Activated CD4-positive, alpha-beta T cell treated with anti-CD3 and anti-CD28 coated beads, Interleukin-2, amount 50 U/mL, for 16 hours (primary cell): ENCODE data around the gene L3MBTL3.

Experiments
- DNase-seq: peaks from one replicate; pipeline ENCODE4 v3.0.0-alpha.2; 2020

Gene L3MBTL3

GRCh38 chr6:130018292-130018743 lies at the start of gene L3MBTL3:
TSS of gene L3MBTL3 (plus strand) at chr6:130018581. CDS start at chr6:130042700, 24,119 bp downstream.
- DNase-seq, result peak; percentile 89

- DNase-seq, result no peak
These were observed 49.3 kb upstream of the L3MBTL3 start for GRCh38 chr6:129969064-129969463.

GRCh38 chr6:129976110-129976509 lies 42.3 kb upstream of the L3MBTL3 start:
- no peak for DNase-seq

- no peak for DNase-seq
These were observed 40.0 kb upstream of the L3MBTL3 start for GRCh38 chr6:129978148-129978916.

GRCh38 chr6:129980821-129981220 lies 37.6 kb upstream of the L3MBTL3 start:
- no peak for DNase-seq

GRCh38 chr6:129981598-129981997 lies 36.8 kb upstream of the L3MBTL3 start:
- no peak for DNase-seq

GRCh38 chr6:129989396-129989795 lies 29.0 kb upstream of the L3MBTL3 start:
- DNase-seq, result peak; percentile 66

GRCh38 chr6:129992881-129993280 lies 25.5 kb upstream of the L3MBTL3 start:
- no peak for DNase-seq

GRCh38 chr6:129994410-129994809 lies 24.0 kb upstream of the L3MBTL3 start:
- no peak for DNase-seq

GRCh38 chr6:129996387-129996786 lies 22.0 kb upstream of the L3MBTL3 start:
- DNase-seq, result no peak

- DNase-seq, result no peak
These were observed 17.6 kb upstream of the L3MBTL3 start for GRCh38 chr6:130000526-130001421.

GRCh38 chr6:130008236-130008873 lies 10.0 kb upstream of the L3MBTL3 start:
- DNase-seq, result no peak

- DNase-seq, result no peak
These were observed 9.2 kb upstream of the L3MBTL3 start for GRCh38 chr6:130009146-130009545.

GRCh38 chr6:130010387-130010786 lies 8.0 kb upstream of the L3MBTL3 start:
- no peak for DNase-seq

- no peak for DNase-seq
These were observed 5.7 kb upstream of the L3MBTL3 start for GRCh38 chr6:130012728-130013127.

- no peak for DNase-seq
These were observed 454 bp downstream of the L3MBTL3 start for GRCh38 chr6:130018744-130019325.

GRCh38 chr6:130019326-130020072 lies 1.1 kb downstream of the L3MBTL3 start:
- DNase-seq, result peak; percentile 31

GRCh38 chr6:130020073-130020906 lies 1.9 kb downstream of the L3MBTL3 start:
- peak; percentile 18 for DNase-seq

- DNase-seq, result peak; percentile 88
These were observed 2.7 kb downstream of the L3MBTL3 start for GRCh38 chr6:130020907-130021629.

GRCh38 chr6:130026859-130027258 lies 8.5 kb downstream of the L3MBTL3 start:
- peak; percentile 43 for DNase-seq
